ENCODE results near the gene KDELR1.

The KDELR1 gene

DNA sequence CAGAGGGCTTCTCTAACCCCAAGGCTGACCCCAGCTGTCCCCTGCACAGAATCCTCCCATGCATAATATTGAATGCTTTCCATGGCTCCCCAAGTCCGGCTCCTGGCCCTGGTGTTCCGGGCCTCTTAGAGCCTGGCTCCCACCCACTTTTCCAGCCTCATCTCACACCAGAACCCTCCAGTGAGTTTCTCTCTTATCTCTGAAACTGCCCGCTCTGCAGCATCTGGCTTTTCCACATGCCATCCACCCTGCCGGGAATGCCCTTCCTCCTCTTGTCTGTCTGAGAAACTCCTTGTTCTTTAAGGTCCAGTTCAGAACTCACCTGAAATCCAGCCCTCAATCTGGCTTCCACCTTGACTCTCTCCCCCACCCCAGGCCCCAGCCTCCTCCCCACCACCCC is 20.4 kb downstream of the KDELR1 start:
- no peak for DNase-seq

DNA sequence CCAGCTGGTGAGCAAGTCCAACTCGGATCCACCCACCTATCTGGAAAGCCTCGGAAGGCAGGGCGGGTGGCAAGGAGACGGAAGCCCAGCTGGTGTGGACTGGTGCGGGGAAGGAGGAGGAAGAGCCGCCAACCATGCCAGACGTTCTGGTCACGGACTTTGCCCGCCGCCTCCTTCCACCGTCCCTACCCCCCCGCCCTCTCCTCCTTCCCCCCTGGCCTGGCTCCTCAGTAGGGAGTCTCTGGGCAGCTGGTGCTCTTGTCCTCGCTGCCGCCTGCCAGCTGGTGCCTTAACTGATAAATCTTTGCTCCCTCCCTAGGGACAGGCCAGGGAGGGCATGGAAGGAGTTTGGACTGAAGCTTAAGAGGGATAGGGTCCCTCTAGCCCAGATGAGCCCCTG is 22.4 kb downstream of the KDELR1 start:
- DNase-seq: no peak

DNA sequence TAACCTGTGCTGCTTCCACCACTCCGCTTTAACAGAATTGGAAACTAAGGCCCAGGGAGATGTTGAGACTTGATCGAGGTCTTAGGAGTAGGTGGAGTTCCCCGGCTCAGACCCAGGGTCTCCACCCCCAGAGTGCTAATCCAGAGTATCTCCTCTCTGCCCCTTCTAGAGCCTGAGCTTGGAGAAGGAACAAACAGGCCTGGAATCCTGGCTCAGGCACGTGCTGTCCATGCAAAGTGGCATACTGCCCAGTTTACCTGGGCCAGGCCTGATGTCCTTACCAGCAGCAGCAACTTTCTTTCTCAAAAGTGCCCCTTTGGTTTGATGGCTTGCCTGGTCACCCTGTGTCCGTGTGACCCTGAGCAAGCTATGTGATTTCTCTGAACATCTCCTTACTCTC is 23.5 kb downstream of the KDELR1 start:
- no peak for DNase-seq

DNA sequence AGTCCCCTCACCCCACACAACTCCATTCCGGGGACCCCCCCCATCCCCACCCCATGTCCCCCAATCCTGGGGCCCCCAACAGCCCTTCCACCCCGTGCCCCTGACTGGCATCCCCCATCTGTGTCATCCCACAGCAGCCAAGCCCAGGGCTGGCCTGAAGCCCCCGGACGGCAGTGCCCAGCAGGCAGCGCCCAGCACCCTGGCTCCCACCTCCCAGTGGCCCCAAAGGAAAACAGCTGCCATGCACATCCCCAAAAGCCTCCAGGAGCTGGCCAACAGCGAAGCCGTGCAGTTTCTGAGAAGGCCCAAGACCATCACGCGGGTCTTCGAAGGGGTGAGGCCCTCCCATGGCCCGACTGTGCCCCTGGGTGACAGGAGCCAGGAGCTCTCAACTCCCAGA is 25.7 kb downstream of the KDELR1 start:
- no peak for DNase-seq

DNA sequence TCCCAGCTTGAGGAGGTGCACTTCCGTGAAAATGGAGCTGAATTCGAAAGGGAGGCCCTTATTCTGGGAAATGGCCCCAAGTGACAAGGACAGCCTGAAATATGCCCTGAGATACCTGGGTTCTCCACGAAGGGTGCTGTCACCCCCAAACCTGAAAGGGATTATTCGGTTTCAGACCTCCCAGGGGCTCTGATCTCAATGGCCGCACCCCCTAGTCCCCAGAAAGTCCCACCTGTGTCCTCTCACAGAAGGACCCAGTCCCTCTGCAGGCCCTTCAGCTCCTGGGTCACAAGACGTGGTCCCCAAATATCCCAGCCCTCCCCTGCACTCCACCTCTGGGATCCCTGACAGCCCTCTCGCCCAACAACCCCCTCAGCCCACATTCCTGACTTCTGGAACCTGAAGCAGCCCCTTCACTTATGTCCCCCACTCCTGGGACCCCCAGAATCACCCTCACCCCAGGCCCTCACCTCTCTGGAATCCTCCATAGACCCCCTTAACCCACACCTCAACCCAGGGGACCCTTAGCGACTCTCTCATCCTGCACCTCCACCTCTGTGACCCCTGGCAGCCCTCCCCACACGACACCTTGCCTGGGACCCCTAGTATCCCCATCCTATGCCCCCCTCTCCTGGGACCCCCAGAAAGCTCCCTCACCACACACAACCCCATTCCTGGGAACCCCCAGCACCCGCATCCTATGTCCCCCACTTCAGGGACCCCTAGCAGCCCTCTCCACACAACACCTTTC is 26.6 kb downstream of the KDELR1 start:
- DNase-seq: no peak

DNA sequence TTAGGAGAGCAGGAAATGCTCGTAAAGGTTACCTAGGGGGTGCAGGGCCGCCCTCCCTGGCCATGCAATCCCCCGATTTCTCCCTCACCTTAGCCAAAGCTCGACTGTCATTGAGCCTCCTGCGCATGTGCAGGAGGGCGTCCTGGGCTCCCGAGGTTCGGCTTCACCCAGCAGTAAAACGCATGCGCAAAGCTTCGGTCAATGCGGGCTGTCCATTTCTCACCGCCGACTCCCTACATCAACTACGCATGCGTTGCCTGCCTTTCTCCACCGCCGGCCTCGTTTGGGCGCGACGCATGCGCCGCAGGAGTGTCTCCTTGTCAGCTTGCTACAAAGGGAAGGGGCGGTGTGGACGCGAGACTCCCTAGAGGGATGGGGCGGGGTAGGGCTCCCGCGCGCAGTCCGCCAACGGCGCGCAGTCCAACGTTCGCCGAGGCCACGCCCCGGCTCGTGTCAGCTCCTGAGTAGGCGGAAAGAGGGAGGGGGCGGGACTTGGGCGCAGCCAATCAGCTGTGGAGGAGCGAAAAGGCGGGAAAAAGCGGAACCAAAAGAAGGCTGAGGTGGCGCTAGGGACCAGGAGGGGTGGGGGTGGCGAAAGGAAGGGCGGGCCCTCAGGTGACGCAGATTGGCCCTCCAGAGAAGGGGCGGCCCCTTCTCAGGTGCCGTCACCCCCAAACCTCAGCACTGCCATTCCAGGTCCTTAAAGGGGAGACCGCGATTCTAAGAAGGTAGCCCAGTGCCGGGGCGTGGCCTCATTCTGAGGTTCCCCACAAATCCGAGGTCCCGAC is 27.3 kb downstream of the KDELR1 start, which contains the start of the genes SYNGR4 and TMEM143:
Gene SYNGR4 (plus strand): TSS at position 558 of the 788 bp plus-strand sequence. CDS start 1,476 bp downstream, outside the sequence.
Gene TMEM143 (minus strand): TSS at position 131 of the 788 bp plus-strand sequence. CDS start 20 bp downstream, at position 111.
- peak; percentile 99 for DNase-seq

DNA sequence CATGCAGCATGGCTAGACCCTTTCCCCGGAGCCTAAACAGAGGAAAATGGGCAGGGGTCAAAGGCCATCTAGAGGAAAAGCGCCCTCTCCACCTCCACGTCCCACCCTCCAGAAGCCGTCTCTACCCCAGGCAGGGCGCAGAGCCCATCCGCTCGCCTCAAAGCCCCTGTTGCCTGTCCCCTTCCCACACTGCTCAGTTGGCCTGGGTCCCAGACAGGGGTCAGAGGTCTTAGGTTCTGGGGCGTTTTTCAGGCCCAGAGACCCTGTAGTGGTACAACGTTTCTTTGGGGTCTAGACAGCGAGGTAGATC is 27.9 kb downstream of the KDELR1 start:
- DNase-seq: no peak

DNA sequence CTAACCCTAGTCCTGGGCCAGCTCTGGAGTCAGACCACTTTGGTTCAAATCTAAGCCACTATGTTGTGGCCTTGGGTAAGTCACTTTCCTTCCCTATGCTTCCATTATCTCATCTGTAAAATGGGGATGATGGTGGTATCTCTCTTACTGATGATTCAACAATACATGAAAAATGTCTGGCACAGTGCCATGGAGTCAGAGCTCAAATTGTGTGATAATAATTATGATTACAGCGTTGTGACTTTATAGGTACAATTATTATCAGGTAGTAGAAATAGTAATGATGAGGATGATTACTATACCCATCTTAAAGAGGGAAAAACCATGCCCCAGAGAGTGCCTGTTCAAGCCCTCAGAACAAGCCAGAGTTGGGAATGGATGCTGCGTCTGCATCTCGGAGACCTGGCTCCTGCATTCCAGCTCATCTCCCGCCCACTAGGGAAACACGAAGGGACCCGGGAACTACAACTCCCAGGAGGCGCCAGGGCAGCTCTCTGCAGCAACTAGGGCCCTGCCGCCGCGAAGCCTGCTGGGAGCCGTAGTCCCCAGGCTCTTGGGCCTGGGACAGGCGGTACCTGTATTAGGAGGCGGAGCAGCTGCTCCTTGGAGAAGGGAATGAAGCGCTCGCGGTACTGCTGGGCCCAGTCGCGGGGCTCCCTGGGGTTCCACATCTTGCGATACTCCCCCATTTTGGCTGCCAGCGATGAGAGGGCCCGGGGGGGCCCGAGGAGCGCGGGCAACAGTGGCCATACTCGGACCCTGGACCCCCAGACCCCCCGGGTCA is 28.4 kb downstream of the KDELR1 start:
- DNase-seq: peak; percentile 96

DNA sequence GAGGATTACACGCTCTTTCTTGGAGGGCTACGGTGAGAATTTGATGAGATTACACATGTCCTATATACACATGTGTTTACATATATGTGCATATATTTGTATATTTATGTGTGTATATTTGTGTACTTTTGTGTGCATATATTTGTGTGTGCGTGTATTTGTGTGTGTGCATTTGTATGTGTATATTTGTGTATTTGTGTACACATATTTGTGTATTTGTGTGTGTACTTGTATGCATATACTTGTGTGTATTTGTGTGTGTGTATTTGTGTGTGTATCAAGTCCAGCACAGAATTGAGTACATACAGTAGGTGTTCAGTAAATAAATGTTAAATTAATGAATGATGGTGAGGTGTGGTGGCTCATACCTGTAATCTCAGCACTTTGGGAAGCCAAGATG is 29.4 kb downstream of the KDELR1 start:
- no peak for DNase-seq

DNA sequence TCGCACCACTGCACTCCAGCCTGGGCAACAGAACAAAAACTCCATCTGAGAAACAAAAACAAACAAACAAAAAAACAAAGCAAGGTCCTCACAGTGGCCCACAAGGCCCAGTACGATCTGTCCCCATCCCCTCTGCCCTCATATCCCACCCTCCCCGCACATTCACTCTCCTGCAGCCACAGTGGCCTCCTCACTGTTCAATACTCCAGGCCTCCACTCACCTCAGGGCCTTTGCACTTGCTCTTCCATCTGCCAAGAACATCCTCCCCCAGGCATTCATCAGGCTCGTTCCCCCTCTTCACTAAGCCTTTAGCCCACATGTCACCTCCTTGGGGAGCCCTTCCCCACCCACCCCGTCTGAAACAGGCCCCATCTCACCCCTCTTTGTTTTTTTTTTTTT is 32.2 kb downstream of the KDELR1 start:
- no peak for DNase-seq

DNA sequence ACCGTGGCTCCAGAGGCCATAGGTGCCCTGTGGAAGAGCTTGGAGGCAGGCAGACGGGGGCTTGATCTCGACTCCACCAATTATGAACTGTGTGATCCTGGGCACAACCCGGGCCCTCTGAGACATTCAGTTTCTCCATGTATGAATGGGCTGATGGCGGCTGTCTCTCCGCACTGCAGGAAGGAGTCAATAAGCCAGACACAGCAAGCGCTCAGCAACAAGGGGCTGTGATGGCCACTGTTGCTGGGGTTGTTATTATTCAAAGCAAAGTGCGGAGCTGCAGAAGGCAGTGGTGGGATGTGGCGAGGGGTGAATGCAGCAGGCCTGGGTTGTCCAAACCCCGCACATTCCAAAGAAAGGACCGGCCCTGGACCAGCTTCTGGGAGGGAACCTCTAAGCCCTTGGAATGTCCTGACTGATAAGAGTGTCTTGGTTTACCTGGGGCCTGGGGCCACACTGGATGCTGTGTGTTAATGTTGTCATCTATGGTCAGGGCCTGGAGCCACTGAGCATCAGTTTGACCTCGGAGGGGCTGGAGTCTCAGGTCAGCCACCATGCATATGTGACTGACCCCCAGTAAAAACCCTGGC is 35.9 kb downstream of the KDELR1 start:
- no peak for DNase-seq

DNA sequence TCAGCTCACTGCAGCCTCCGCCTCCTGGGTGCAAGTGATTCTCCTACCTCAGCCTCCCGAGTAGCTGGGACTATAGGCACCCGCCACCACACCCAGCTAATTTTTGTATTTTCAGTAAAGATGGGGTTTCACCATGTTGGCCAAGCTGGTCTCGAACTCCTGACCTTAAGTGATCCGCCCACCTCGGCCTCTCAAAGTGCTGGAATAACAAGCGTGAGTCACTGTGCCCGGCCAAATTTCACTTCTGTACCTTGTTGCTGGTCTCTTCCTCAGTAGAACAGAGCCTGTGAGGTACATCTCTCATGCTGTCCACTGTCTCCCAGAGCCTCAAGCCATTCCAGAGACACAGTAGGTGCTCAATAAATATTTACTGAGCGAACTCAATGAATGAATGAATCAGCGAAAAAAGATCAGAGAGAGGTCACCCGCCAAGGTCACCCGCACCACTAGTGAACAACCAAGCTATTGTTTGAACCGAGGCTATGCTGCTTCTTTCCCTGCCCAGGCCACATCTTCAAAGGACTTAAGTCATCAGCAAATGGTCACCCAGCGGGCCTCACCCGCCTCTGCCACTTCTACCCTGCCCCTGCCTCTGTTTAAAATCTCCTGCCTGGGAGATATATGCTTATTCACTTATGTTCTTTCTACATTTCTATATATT is 36.9 kb downstream of the KDELR1 start:
- DNase-seq: no peak

DNA sequence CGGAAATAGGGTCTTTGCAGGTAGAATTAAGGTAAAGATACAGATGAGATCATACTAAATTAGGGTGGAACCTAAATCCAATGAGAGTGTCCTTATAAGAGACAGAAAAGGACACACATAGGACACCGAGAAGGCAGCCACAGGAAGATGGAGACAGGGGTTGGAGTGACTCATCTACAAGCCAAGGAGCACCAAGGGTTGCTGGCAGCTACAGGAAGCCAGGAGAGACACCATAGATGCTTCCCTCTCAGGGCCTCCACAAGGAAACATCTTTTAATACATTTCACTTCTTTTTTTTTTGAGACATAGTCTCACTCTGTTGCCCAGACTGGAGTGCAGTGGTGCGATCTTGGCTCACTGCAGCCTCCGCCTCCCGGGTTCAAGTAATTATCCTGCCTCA is 37.7 kb downstream of the KDELR1 start:
- DNase-seq: no peak

DNA sequence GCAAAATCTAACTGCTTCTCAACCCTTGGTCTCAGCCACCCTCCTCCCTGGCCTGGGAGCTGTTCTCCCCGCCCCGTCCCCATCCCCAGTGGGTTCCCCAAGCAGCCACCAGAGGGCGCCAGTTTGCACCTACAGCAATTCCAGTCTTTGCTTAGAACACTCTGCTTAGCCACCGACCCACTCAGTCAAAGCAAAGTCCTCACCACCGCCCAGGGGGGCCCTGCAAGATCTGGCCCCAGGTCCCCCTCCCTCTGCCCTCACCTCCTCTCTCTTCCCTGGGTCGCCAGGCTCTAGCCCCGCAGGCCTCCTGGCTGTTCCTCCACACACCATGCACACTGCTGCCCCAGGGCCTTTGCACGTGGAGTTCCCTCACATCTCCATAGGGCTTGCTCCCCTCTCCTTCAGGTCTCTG is 40.0 kb downstream of the KDELR1 start:
- DNase-seq: peak; percentile 94

DNA sequence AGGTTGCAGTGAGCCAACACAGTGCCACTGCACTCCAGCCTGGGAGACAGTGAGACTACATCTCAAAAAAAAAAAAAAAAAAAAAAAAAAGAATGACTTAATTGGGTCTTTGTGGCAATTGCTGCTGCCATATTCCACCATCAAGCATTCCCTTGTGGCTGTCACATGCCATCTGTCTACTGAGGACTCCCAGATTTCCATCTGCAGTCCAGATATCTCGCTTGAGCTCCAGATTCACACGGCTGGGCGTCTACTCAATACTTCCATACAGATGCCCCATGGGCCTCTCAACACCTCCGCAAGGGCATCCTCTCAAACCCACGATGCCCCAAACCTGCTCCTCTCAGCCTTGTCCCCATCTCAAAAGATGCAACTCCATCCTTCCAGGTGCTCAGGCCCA is 40.5 kb downstream of the KDELR1 start:
- no peak for DNase-seq

DNA sequence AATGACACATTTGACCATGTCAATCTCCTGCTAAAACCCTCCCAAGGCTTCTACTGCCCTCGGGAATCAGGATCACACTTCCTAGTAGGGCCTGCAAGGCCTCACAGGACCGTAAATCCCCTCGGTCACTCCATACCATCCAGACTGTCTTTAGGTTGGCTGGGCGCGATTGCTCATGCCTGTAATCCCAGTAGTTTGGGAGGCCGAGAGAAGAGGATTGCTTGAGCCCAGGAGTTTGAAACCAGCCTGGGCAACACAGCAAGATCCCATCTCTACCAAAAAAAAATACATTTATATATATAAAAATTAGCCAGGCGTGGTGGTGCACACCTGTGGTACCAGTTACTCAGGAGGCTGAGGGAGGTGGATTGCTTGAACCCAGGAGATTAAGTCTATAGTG is 42.6 kb downstream of the KDELR1 start:
- DNase-seq: no peak

DNA sequence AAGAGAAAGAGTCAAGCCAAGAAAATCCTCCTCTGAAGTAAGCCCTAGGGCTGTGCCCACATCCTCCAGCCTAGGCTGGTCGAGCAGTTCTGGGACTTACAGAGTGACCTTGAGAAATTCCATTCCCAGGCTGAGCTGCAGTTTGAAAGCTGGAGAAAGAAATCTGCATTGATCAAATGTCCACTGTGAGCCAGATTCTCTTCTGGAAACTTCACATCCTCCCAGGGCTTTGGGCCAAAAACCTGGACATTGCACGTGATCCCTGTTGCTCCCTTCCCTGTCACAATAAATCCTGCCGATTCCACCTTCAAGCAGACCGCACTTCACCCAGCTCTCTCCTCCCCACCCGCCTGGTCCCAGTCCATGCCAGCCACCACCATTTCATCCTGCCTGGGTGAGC is 43.3 kb downstream of the KDELR1 start:
- DNase-seq: no peak

DNA sequence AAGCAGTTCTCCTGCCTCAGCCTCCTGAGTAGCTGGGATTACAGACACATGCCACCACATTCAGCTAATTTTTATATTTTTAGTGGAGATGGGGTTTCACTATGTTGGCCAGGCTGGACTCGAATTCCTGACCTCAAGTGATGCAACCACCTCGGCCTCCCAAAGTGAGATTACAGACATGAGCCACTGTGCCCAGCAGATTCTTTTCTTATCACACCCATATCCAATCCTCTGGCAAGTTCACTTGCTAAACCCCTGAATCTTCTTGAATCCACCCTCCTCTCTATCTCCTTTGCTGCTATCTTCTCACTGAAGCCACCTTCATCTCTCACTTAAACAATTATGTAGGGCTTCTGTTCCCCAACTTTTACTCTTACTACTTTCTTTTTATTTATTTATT is 45.2 kb downstream of the KDELR1 start:
- no peak for DNase-seq

DNA sequence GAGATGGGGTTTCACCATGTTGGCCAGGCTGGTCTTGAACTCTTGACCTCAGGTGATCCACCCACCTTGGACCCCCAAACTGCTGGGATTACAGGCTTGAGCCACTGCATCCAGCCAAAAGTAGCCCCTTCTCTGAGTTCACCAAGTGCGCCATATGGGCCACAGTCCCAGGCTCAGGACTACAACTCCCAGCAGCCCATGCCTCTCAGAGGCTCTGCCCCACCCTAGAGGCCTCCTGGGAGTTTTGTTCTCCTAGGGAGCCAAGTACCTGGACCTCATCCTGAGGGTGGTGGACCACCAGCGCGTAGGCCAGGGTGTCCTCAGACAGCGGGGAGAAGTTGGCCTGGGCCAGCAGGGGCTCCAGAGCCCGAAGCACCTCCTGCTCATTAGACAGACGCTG is 46.5 kb downstream of the KDELR1 start:
- DNase-seq: no peak

DNA sequence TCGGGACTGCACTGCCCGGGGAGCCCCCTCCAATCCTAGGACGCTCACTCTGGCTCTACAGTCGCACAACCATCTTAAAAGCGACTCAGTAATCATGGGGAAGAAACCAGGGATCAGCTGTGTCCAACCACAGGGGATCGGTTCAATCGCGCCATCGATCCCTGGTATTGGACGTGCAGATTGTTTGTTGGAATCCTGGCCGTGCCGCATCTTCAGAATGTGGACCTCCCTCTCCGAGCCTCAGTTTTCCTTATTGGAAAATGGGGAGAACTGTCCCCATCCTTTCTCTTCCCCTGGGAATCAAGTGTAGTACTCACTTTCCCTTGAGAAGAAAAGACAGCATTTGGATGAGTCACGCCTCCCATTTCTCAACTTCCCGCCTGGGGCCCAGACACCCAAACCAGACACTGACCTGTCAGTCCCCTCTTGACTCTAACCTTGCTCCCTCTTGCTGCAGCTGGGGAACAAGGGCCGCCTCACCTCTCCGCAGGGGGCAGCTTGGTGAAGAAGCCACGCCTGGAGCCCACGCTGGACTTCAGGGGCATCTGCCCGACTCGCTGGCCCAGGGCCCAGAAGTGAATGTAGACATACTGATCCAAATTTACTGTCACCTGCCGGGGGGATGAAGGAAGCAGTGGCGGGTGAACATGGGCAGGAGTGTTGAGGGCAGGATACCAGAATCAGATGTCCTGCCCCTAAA is 48.4 kb downstream of the KDELR1 start:
- DNase-seq: no peak

DNA sequence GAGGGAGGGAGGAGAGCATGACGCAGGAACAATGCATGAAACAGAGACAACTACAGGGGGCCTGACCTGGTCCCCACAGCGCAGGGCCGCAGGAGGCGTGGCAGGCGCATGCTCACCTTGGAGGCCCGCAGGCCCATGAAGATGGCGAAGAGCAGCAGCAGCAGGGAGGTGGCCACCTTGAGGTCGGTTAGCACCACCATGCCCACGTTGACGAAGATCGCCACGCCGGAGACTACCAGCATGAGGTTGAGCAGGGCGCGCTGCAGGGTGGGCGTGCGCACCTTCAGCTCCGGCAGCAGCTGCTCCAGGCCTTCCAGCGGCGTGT is 49.0 kb downstream of the KDELR1 start:
- no peak for DNase-seq
